Measurements from ENCODE around the gene CHGA.

DNA sequence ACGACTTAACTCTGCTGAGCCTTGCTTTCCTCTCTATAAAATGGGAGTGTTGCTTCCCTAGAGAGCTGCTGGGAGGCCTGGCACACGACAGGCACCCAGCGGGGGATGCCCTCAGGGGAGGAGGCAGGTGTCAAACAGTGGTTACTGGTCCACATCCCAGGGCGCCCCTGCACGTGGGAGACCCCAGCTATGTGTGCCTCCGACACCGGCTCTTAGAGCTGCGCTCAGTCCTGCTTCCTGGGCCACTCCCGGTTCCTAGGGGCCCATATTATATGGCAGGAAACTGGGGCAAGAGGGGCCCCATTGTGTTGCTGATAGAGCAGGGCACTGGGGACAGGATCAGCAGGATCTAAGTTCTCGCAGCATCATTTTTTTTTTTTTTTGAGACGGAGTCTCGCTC is 47.3 kb downstream of the CHGA start:
- TF ChIP-seq FOXK2 (IDR thresholded peaks at IDR 0.05) (no peak), FOXA1 (IDR thresholded peaks at IDR 0.05) (no peak), SP1 (IDR thresholded peaks at IDR 0.05) (no peak), HDGF (IDR thresholded peaks at IDR 0.05; ENCODE audit: borderline replicate concordance) (no peak), TARDBP (IDR thresholded peaks at IDR 0.05) (no peak), SUZ12 (IDR thresholded peaks at IDR 0.05) (no peak), BHLHE40 (IDR thresholded peaks at IDR 0.05; ENCODE audit: borderline replicate concordance) (no peak), CTBP1 (IDR thresholded peaks at IDR 0.05; ENCODE audit: borderline replicate concordance) (no peak), ARNT (IDR thresholded peaks at IDR 0.05) (no peak)

Data from HEK293T (cell line).